DMS 273 treated with DMSO at 0.1 percent for 48 hours (cell line): ENCODE measurements around the gene CDH26.
A peak's percentile ranks its signal among the peaks of the same experiment; 100 is the strongest.

Experiments used
- DNase-seq: peaks from one replicate; lab custom pipeline; 2025; lab: John Stamatoyannopoulos, UW

Gene CDH26

GRCh38 chr20:60046860-60047259 lies 88.6 kb downstream of the CDH26 start:
- no peak for DNase-seq

- no peak for DNase-seq
Measured at GRCh38 chr20:60048634-60049521, 90.7 kb downstream of the CDH26 start.

- no peak for DNase-seq
Measured at GRCh38 chr20:60049601-60050000, 91.4 kb downstream of the CDH26 start.

- DNase-seq, result no peak
Measured at GRCh38 chr20:60050193-60050947, 92.1 kb downstream of the CDH26 start.

- DNase-seq, result no peak
Measured at GRCh38 chr20:60051911-60052310, 93.7 kb downstream of the CDH26 start.

- no peak for DNase-seq
Measured at GRCh38 chr20:60052322-60052721, 94.1 kb downstream of the CDH26 start.

- DNase-seq, result no peak
Measured at GRCh38 chr20:60053125-60053817, 95.0 kb downstream of the CDH26 start.

- DNase-seq, result no peak
Measured at GRCh38 chr20:60053818-60054190, 95.6 kb downstream of the CDH26 start.

GRCh38 chr20:60054716-60055634 lies 96.8 kb downstream of the CDH26 start:
- no peak for DNase-seq

- DNase-seq, result no peak
Measured at GRCh38 chr20:60055740-60056139, 97.5 kb downstream of the CDH26 start.

- no peak for DNase-seq
Measured at GRCh38 chr20:60056407-60057122, 98.3 kb downstream of the CDH26 start.

- DNase-seq, result peak; percentile 65
Measured at GRCh38 chr20:60057123-60057865, 99.1 kb downstream of the CDH26 start.

GRCh38 chr20:60057866-60058807 lies 99.9 kb downstream of the CDH26 start:
- peak; percentile 88 for DNase-seq

GRCh38 chr20:60058879-60059278 lies 100.7 kb downstream of the CDH26 start:
- DNase-seq, result no peak

GRCh38 chr20:60060006-60060557 lies 101.9 kb downstream of the CDH26 start:
- DNase-seq, result no peak

GRCh38 chr20:60060593-60060992 lies 102.4 kb downstream of the CDH26 start:
- no peak for DNase-seq

GRCh38 chr20:60062431-60063047 lies 104.3 kb downstream of the CDH26 start:
- DNase-seq, result no peak

- DNase-seq, result no peak
Measured at GRCh38 chr20:60063048-60063451, 104.8 kb downstream of the CDH26 start.
